HFFc6 (cell line): ENCODE data around the gene PSMD9. TPM values are rescaled to one million over a fixed set of nuclear protein-coding genes. Genes with fewer than 3 reads are reported as not detected.
"Not testable (repeated sequence)": the region's sequence is repeated elsewhere in the genome, so short reads cannot be mapped to it uniquely, and the experiment has no call there.

ENCODE experiments used
- DNase-seq: peaks from one replicate; pipeline ENCODE4 v3.0.0-alpha.2; 2018
- H3K27ac Mint-ChIP-seq: 2 replicates; pipeline ENCODE4 v1.8.0; 2020; ENCODE audit warnings: mild to moderate bottlenecking, mixed read lengths
- H3K27me3 Mint-ChIP-seq: 2 replicates; pipeline ENCODE4 v1.8.0; 2021; ENCODE audit warnings: mild to moderate bottlenecking, moderate library complexity, mixed read lengths; ENCODE audit not compliant: insufficient read depth
- H3K36me3 Mint-ChIP-seq: 2 replicates; pipeline ENCODE4 v1.8.0; 2021; ENCODE audit warnings: low read depth, mixed read lengths
- H3K4me1 Mint-ChIP-seq: 2 replicates; pipeline ENCODE4 v1.8.0; 2020; ENCODE audit warnings: low read depth, mixed read lengths
- H3K4me3 Mint-ChIP-seq: 2 replicates; pipeline ENCODE4 v1.8.0; 2020; ENCODE audit warnings: mild to moderate bottlenecking, moderate library complexity, mixed read lengths
- H3K9me3 Mint-ChIP-seq: 2 replicates; pipeline ENCODE4 v1.8.0; 2020; ENCODE audit warnings: mild to moderate bottlenecking, mixed read lengths
- CTCF ChIP-seq: fragments of 200-600 bp; sonication (generic); IDR thresholded peaks from 2 replicates; pipeline ENCODE4 v1.5.0; 2021; ENCODE audit warnings: antibody characterized with exemption, mild to moderate bottlenecking
- total RNA-seq, 6 experiments: library from RNA; stranded (reverse); fragmentation: NEBNext Ultra II Directional; extraction: Animal tissue kit (Norgen Biotek cat#: 25700); gene quantifications; 2 replicates in 1 of 6; 3 replicates in 5 of 6; pipeline ENCODE4 v1.2.3, GENCODE V29; 2021

PSMD9 gene
- total RNA-seq, 6 experiments from 2014 or later: 63.4 to 84.7 (median 75.1) TPM

- Mint-ChIP-seq H3K9me3 (no peaks in the 10 kb centered on the region), H3K27ac (peak within 1 kb of the TSS; percentile 72), H3K4me3 (peak within 1 kb of the TSS; percentile 14; the same call in 1 of the 2 replicates), H3K36me3 (no peaks in the 10 kb centered on the region), H3K4me1 (peaks cover 28% of the 10 kb centered on the region), H3K27me3 (peaks cover 16% of the 10 kb centered on the region)
- TF ChIP-seq CTCF: no peak
- peak; percentile 74 for DNase-seq
Measured at GRCh38 chr12:121858662-121859572, 29.7 kb upstream of the PSMD9 start, which contains the start of gene HPD. Gene HPD (minus strand): TSS chr12:121858859. CDS start chr12:121858823, 36 bp downstream.

GRCh38 chr12:121860257-121860656, 28.3 kb upstream of the PSMD9 start:
- TF ChIP-seq CTCF: no peak
- DNase-seq: no peak
- Mint-ChIP-seq H3K4me3 (no peak overlapping the region), H3K4me1 (peaks cover 28% of the 10 kb centered on the region), H3K27ac (no peak overlapping the region), H3K27me3 (peaks cover 13% of the 10 kb centered on the region), H3K9me3 (no peaks in the 10 kb centered on the region), H3K36me3 (no peaks in the 10 kb centered on the region)

GRCh38 chr12:121860699-121861098, 27.9 kb upstream of the PSMD9 start:
- not testable (repeated sequence) for H3K36me3 Mint-ChIP-seq, DNase-seq, H3K9me3 Mint-ChIP-seq, H3K4me3 Mint-ChIP-seq, H3K27ac Mint-ChIP-seq
- Mint-ChIP-seq H3K4me1 (peaks cover 28% of the 10 kb centered on the region), H3K27me3 (peaks cover 10% of the 10 kb centered on the region)

- Mint-ChIP-seq H3K9me3 (no peaks in the 10 kb centered on the region), H3K27me3 (peaks cover 8% of the 10 kb centered on the region; the same call in 1 of the 2 replicates), H3K4me3 (peak overlapping the region; percentile 77), H3K36me3 (no peaks in the 10 kb centered on the region), H3K27ac (peak overlapping the region; percentile 36; the same call in 1 of the 2 replicates), H3K4me1 (peaks cover 28% of the 10 kb centered on the region)
- DNase-seq: peak; percentile 45
- no peak for TF ChIP-seq CTCF
Measured at GRCh38 chr12:121861636-121862254, 26.8 kb upstream of the PSMD9 start.

GRCh38 chr12:121866331-121866730, 22.3 kb upstream of the PSMD9 start:
- no peak overlapping the region for H3K27ac Mint-ChIP-seq
- H3K27me3 Mint-ChIP-seq: peaks cover 5% of the 10 kb centered on the region; the same call in 1 of the 2 replicates
- H3K4me3 Mint-ChIP-seq: no peak overlapping the region
- peaks cover 13% of the 10 kb centered on the region for H3K4me1 Mint-ChIP-seq
- H3K9me3 Mint-ChIP-seq: no peaks in the 10 kb centered on the region
- no peak for TF ChIP-seq CTCF
- DNase-seq: no peak
- H3K36me3 Mint-ChIP-seq: no peaks in the 10 kb centered on the region

- not testable (repeated sequence) for H3K27me3 Mint-ChIP-seq, H3K27ac Mint-ChIP-seq, H3K9me3 Mint-ChIP-seq, DNase-seq, H3K36me3 Mint-ChIP-seq, H3K4me3 Mint-ChIP-seq
- peaks cover 14% of the 10 kb centered on the region for H3K4me1 Mint-ChIP-seq
Measured at GRCh38 chr12:121869229-121869628, 19.4 kb upstream of the PSMD9 start.
